ENCODE data around the gene GSK3B. TPM values are rescaled to one million over a fixed set of nuclear protein-coding genes. Genes with fewer than 3 reads are reported as not detected.

GSK3B gene
- polyA plus RNA-seq, 3 donors = 16.2 to 20.6 (median 20.5) TPM

GRCh38 chr3:119864476-119864875 is 229.8 kb downstream of the GSK3B start:
- no peak overlapping the region for H3K9ac ChIP-seq (ENCODE audit: insufficient read depth, low read length, poor library complexity, severe bottlenecking)
- H3K9me3 ChIP-seq (replicated peaks in 1 of 2; ENCODE audit: control insufficient read depth in 1 of 2, insufficient read depth in 1 of 2, low read length in 2 of 2) = no peaks in the 10 kb centered on the region
- H3K4me2 ChIP-seq (replicated peaks; ENCODE audit: extremely low read depth, low read length, poor library complexity, severe bottlenecking) = no peak overlapping the region
- no peak overlapping the region for H2AFZ ChIP-seq (ENCODE audit: insufficient read depth, low read depth, low read length, poor library complexity, severe bottlenecking)
- H3K4me3 Mint-ChIP-seq = no peak overlapping the region
- peaks cover 29 to 59% of the 10 kb centered on the region in 2 donors for H3K36me3 ChIP-seq (replicated peaks in 1 of 2; ENCODE audit: control insufficient read depth in 1 of 2, insufficient read depth in 2 of 2, low read length in 2 of 2)
- H3K27ac Mint-ChIP-seq = no peak overlapping the region
- peaks cover 6% of the 10 kb centered on the region for H4K20me1 ChIP-seq (ENCODE audit: insufficient read depth, low read length)
- H3K79me2 ChIP-seq (ENCODE audit: insufficient read depth, low read length) = peaks cover 7% of the 10 kb centered on the region
- H3K27me3 Mint-ChIP-seq (ENCODE audit: low read depth in 3 of 3) = peaks cover 0 to 2% (median 0%) of the 10 kb centered on the region in 3 donors
- no peak for DNase-seq
- peaks cover 10% of the 10 kb centered on the region for H3K4me1 Mint-ChIP-seq
- no peak for TF ChIP-seq CTCF (IDR thresholded peaks at IDR 0.05)
- H3K27me3 ChIP-seq (ENCODE audit: control insufficient read depth in 2 of 2, insufficient read depth in 2 of 2, low read length in 2 of 2) = no peaks in the 10 kb centered on the region
- WGBS (ENCODE audit: insufficient coverage) = 100% methylated on average over 3 of the region's 7 CpGs
- intact Hi-C loops (cut with micrococcal nuclease) = no loop called here
- peaks cover 49 to 55% of the 10 kb centered on the region in 2 donors for H3K36me3 Mint-ChIP-seq
- H3K27ac ChIP-seq (ENCODE audit: low read depth in 1 of 2, low read length in 2 of 2) = no peak overlapping the region
- H3K4me3 ChIP-seq (replicated peaks in 1 of 3; ENCODE audit: low read depth in 2 of 3, low read length in 3 of 3) = no peak overlapping the region
- H3K4me1 ChIP-seq (ENCODE audit: control insufficient read depth in 1 of 2, insufficient read depth in 2 of 2, low read length in 2 of 2) = no peaks in the 10 kb centered on the region
- peaks cover 0 to 2% (median 0%) of the 10 kb centered on the region in 7 donors for H3K9me3 Mint-ChIP-seq

- no peak overlapping the region for H3K9ac ChIP-seq (ENCODE audit: insufficient read depth, low read length, poor library complexity, severe bottlenecking)
- peaks cover 63 to 66% of the 10 kb centered on the region in 2 donors for H3K36me3 Mint-ChIP-seq
Observed at GRCh38 chr3:119862616-119863015, 231.6 kb downstream of the GSK3B start.

More at GRCh38 chr3:119862616-119863015, 231.6 kb downstream of the GSK3B start:
- Mint-ChIP-seq H3K9me3 (peaks cover 0 to 8% (median 3%) of the 10 kb centered on the region in 7 donors), H3K4me1 (peaks cover 3% of the 10 kb centered on the region), H3K27ac (no peak overlapping the region), H3K4me3 (no peak overlapping the region), H3K27me3 (ENCODE audit: low read depth in 3 of 3) (peaks cover 0 to 2% (median 0%) of the 10 kb centered on the region in 3 donors)
- Histone ChIP-seq H3K4me2 (replicated peaks; ENCODE audit: extremely low read depth, low read length, poor library complexity, severe bottlenecking) (no peak overlapping the region), H3K4me1 (ENCODE audit: control insufficient read depth in 1 of 2, insufficient read depth in 2 of 2, low read length in 2 of 2) (no peaks in the 10 kb centered on the region), H3K27ac (ENCODE audit: low read depth in 1 of 2, low read length in 2 of 2) (no peak overlapping the region), H3K9me3 (replicated peaks in 1 of 2; ENCODE audit: control insufficient read depth in 1 of 2, insufficient read depth in 1 of 2, low read length in 2 of 2) (no peaks in the 10 kb centered on the region), H3K4me3 (replicated peaks in 1 of 3; ENCODE audit: low read depth in 2 of 3, low read length in 3 of 3) (no peak overlapping the region), H3K27me3 (ENCODE audit: control insufficient read depth in 2 of 2, insufficient read depth in 2 of 2, low read length in 2 of 2) (no peaks in the 10 kb centered on the region), H3K79me2 (ENCODE audit: insufficient read depth, low read length) (peaks cover 6% of the 10 kb centered on the region), H3K36me3 (replicated peaks in 1 of 2; ENCODE audit: control insufficient read depth in 1 of 2, insufficient read depth in 2 of 2, low read length in 2 of 2) (peaks cover 29 to 74% of the 10 kb centered on the region in 2 donors), H4K20me1 (ENCODE audit: insufficient read depth, low read length) (peaks cover 3% of the 10 kb centered on the region), H2AFZ (ENCODE audit: insufficient read depth, low read depth, low read length, poor library complexity, severe bottlenecking) (no peak overlapping the region)
- no peak for TF ChIP-seq CTCF (IDR thresholded peaks at IDR 0.05)
- intact Hi-C loops (cut with micrococcal nuclease) = no loop called here
- no CpG with 5 or more reads among the region's 2 CpGs for WGBS (ENCODE audit: insufficient coverage)
- DNase-seq = no peak

Measured in CD14-positive monocyte (primary cell).